ENCODE measurements around the gene SUSD2. TPM values are rescaled to one million over a fixed set of nuclear protein-coding genes. Genes with fewer than 3 reads are reported as not detected.
"Not testable (repeated sequence)": the region's sequence is repeated elsewhere in the genome, so short reads cannot be mapped to it uniquely, and the experiment has no call there.

The SUSD2 gene
- polyA plus RNA-seq, 2 of the 4 experiments (the other 2 are of a cell fraction), result 12.7 to 51.9 TPM

- ATAC-seq (no peak), FAIRE-seq (no peak), DNase-seq (ENCODE audit: low read depth in 1 of 2, low spot score in 1 of 2) (no peak)
- POLR2A ChIA-PET, result no interaction called here
- WGBS (ENCODE audit: missing lambda C conversion rate), result 94% methylated on average over 4 of the region's 4 CpGs
- Histone ChIP-seq H3K4me2 (no peak overlapping the region), H3K4me1 (no peaks in the 10 kb centered on the region), H3K9me3 (no peaks in the 10 kb centered on the region), H3K4me3 (no peak overlapping the region), H3K27ac (peak overlapping the region in 1 of 2 experiments; percentile 48; a peak in 3 of 6 replicates)
- CTCF ChIA-PET, result interaction anchor here (1.6 kb wide), 1 partner anchor 11 kb away, joined by 4 read pairs; no protein-coding TSS in a partner anchor
- TF ChIP-seq CEBPB (IDR thresholded peaks at IDR 0.05), result no peak
- TF ChIP-seq HMGXB4 (CRISPR knock-in tag; IDR thresholded peaks at IDR 0.05; ENCODE audit: borderline replicate concordance), result no peak
- no peak for TF ChIP-seq FOXS1 (CRISPR knock-in tag; IDR thresholded peaks at IDR 0.05)
- TF ChIP-seq ZSCAN20 (CRISPR knock-in tag; IDR thresholded peaks at IDR 0.05), result no peak
- no peak for TF ChIP-seq USF2 (IDR thresholded peaks at IDR 0.05)
- TF ChIP-seq FOSB (CRISPR knock-in tag; IDR thresholded peaks at IDR 0.05), result no peak
Measured at GRCh38 chr22:24236656-24237055, 55.4 kb downstream of the SUSD2 start.

GRCh38 chr22:24238101-24238694 lies 56.9 kb downstream of the SUSD2 start:
- FAIRE-seq; DNase-seq (ENCODE audit: low read depth in 1 of 2, low spot score in 1 of 2); POLR2A ChIA-PET; ATAC-seq; H3K9me3 ChIP-seq; CTCF ChIA-PET; H3K4me2 ChIP-seq; H3K4me3 ChIP-seq; H3K4me1 ChIP-seq: not testable (repeated sequence)
- WGBS (ENCODE audit: missing lambda C conversion rate), result 88% methylated on average over 13 of the region's 13 CpGs
- peak overlapping the region in 1 of 2 experiments; percentile 48; a peak in 3 of 6 replicates for H3K27ac ChIP-seq

Other genes with a start within 250 kb of the SUSD2 start
- gene GSTT2B, start 220.3 kb upstream of the SUSD2 start, polyA plus RNA-seq (2011; rRNA removed), result 0.30 and 0.50 TPM in 2 replicates
- 0.11 to 0.30 TPM in 2 of 3 replicates, not detected in the other for gene GSTT2B, start 220.3 kb upstream of the SUSD2 start, polyA plus RNA-seq (2017; fragmentation: RNase III; extraction: RNeasy Plus Mini Kit Qiagen cat#74134 plus additional on column Dnase treatment)
- 2.1 and 2.8 TPM in 2 replicates for gene DDTL, start 214.6 kb upstream of the SUSD2 start, polyA plus RNA-seq (2011; rRNA removed)
- gene DDTL, start 214.6 kb upstream of the SUSD2 start, polyA plus RNA-seq (2017; fragmentation: RNase III; extraction: RNeasy Plus Mini Kit Qiagen cat#74134 plus additional on column Dnase treatment), result 2.5 to 3.2 TPM (median 2.7 TPM) in 3 replicates
- 87.6 and 119 TPM in 2 replicates for gene DDT, start 207.0 kb upstream of the SUSD2 start, polyA plus RNA-seq (2011; rRNA removed)
- gene DDT, start 207.0 kb upstream of the SUSD2 start, polyA plus RNA-seq (2017; fragmentation: RNase III; extraction: RNeasy Plus Mini Kit Qiagen cat#74134 plus additional on column Dnase treatment), result 173 to 188 TPM (median 180 TPM) in 3 replicates
- not detected in 2 replicates for gene GSTT2, start 201.4 kb upstream of the SUSD2 start, polyA plus RNA-seq (2011; rRNA removed)
- 0.13 to 0.17 TPM (median 0.14 TPM) in 3 replicates for gene GSTT2, start 201.4 kb upstream of the SUSD2 start, polyA plus RNA-seq (2017; fragmentation: RNase III; extraction: RNeasy Plus Mini Kit Qiagen cat#74134 plus additional on column Dnase treatment)
- not detected in 2 replicates for gene GSTT4, start 176.0 kb upstream of the SUSD2 start, polyA plus RNA-seq (2011; rRNA removed)
- not detected in 3 replicates for gene GSTT4, start 176.0 kb upstream of the SUSD2 start, polyA plus RNA-seq (2017; fragmentation: RNase III; extraction: RNeasy Plus Mini Kit Qiagen cat#74134 plus additional on column Dnase treatment)
- gene CABIN1, start 170.2 kb upstream of the SUSD2 start, polyA plus RNA-seq (2011; rRNA removed), result 5.5 and 13.0 TPM in 2 replicates
- 16.7 to 17.5 TPM (median 16.8 TPM) in 3 replicates for gene CABIN1, start 170.2 kb upstream of the SUSD2 start, polyA plus RNA-seq (2017; fragmentation: RNase III; extraction: RNeasy Plus Mini Kit Qiagen cat#74134 plus additional on column Dnase treatment)
- gene GGT5, start 63.6 kb downstream of the SUSD2 start, polyA plus RNA-seq (2011; rRNA removed), result 2.3 and 3.1 TPM in 2 replicates
- gene GGT5, start 63.6 kb downstream of the SUSD2 start, polyA plus RNA-seq (2017; fragmentation: RNase III; extraction: RNeasy Plus Mini Kit Qiagen cat#74134 plus additional on column Dnase treatment), result 2.2 to 3.3 TPM (median 2.5 TPM) in 3 replicates
- 22.4 and 25.2 TPM in 2 replicates for gene SPECC1L, start 89.3 kb downstream of the SUSD2 start, polyA plus RNA-seq (2011; rRNA removed)
- 14.8 to 15.4 TPM (median 15.2 TPM) in 3 replicates for gene SPECC1L, start 89.3 kb downstream of the SUSD2 start, polyA plus RNA-seq (2017; fragmentation: RNase III; extraction: RNeasy Plus Mini Kit Qiagen cat#74134 plus additional on column Dnase treatment)
- gene ADORA2A, start 246.1 kb downstream of the SUSD2 start, polyA plus RNA-seq (2011; rRNA removed), result 0.48 and 0.99 TPM in 2 replicates
- gene ADORA2A, start 246.1 kb downstream of the SUSD2 start, polyA plus RNA-seq (2017; fragmentation: RNase III; extraction: RNeasy Plus Mini Kit Qiagen cat#74134 plus additional on column Dnase treatment), result 1.5 to 1.9 TPM (median 1.8 TPM) in 3 replicates

All from A549 (cell line).